GM21447 (cell line): ENCODE results near the gene ITGAV.

Source experiments
- ATAC-seq: cut with Tn5 transposase; IDR thresholded peaks from one replicate; pipeline ENCODE4 v1.9.1; 2021; ENCODE audit not compliant: unreplicated experiment

Gene ITGAV

DNA sequence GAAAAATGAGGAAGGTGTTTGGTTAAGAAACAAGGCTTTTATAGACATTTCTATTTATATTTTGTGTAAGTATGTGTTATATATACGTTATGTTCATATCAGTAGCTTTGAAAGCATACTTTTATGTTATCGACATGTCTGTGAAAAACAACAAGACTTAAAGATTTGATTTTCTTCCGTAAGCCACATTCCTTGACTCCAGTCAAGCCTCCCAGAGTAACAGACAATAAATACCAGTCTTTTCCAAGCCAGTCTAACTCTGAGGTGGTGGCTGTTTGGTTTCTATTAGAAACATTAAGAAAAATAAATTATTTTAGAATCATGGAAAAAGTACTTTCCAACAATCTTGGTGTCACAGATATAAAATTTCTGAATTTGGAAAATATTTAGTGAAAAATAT, 16.3 kb upstream of the ITGAV start:
- ATAC-seq, result no peak

DNA sequence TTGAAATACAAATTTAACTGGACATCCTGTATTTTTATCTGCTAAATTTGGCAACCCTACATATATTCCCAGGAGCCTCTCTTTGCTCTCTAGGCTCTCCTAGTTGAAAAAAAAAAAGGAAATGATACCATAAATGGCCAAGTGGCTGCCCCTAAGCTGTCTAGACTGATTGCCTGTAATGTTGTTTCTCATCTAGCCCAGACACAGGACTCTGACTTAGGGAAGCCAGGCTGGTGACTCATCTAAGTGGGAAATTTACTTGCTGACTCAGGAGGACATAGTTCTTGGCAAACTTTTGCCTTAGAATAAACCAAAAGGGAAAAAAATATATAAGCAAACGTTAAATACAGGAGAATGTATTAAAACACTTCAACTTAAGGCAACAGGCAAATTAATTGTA, 14.6 kb upstream of the ITGAV start:
- peak; percentile 78 for ATAC-seq

DNA sequence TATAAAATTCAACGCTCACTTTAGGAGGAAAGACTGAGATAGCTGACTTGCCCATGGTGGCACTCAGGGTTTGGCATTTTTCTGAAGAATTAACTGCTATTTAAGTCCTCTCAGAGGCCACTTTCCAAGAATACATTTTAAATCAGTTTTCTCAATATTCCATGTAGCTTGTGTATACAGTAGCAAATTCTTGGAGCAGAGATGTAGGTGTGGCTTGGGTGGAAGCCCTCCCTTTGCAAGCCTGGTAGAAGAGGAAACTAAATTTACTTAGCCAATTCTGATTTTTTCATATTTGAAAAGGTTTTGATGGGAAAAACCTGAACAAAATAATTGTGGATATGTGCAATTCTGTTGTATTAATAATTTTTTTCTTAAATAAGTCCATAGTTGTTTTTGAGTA, 14.0 kb upstream of the ITGAV start:
- ATAC-seq, result no peak

DNA sequence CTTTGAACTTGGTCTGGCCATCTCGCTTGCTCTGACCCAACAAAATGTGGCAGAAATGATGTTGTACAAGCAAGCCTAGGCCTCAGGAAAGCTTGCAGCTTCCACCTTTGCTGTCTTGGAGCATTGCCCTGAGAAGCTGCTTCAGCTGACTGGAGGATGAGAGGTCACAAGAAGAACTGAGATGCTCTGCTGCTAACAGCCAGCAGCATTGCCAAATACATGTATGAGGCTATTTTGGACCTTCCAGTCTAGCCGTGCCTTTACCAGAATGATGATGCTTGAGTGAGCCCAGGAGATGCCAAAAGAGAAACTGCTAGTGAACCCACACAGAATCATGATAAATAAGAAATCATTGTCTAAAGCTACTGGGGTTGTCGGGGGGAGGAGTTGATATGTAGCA, 13.2 kb upstream of the ITGAV start:
- ATAC-seq, result no peak

DNA sequence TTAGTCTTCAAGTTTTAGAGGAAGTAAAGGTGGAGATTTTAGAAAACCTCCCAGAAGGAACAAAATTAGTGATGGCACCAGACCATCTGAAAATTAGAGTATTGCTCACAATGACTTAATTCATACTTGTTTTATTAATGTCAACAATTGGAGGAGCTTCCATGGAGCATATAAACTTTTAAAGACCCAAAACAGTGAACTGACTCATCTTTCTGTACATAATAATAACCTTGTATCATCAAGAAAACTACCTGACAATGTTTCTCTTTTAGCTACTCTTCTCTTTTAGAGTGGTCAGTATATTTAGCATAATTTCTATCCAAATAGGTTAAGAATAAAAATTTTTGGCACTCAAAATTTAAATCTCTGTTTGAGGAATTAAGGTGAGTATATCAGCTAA, 7.2 kb upstream of the ITGAV start:
- no peak for ATAC-seq

DNA sequence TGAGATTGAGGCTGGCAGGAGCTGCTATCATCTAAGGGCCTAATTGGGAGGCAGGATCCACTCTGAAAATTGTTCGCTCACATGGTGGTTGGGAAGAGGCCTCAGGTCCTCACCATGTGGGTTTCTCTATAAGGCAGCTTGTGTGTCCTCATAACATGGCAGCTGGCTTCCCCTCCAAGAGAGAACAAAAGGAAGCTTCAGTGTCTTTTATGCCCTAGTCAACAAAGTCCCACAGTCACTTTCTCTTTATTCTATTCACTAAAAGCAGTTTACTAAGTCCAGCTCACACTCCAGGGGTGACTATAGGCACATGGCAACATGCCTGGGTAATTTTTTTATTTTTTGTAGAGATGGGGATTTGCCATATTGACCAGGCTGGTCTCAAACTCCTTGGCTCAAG, 5.8 kb upstream of the ITGAV start:
- ATAC-seq, result no peak

DNA sequence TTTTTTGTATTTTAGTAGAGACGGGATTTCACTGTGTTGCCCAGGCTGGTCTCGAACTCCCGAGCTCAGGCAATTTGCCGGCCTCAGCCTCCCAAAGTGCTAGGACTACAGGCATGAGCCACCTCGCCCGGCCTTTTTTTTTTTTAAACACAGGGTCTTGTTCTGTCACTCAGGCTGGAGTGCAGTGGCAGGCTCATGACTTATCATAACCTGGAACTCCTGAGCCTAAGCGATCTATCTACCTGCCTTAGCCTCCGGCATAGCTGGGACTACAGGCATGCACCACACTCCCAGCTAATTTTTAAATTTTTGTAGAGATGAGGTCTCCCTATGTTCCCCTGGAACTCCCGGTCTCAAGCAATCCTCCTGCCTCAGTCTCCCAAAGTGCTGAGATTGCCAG, 1.4 kb upstream of the ITGAV start:
- ATAC-seq, result no peak

DNA sequence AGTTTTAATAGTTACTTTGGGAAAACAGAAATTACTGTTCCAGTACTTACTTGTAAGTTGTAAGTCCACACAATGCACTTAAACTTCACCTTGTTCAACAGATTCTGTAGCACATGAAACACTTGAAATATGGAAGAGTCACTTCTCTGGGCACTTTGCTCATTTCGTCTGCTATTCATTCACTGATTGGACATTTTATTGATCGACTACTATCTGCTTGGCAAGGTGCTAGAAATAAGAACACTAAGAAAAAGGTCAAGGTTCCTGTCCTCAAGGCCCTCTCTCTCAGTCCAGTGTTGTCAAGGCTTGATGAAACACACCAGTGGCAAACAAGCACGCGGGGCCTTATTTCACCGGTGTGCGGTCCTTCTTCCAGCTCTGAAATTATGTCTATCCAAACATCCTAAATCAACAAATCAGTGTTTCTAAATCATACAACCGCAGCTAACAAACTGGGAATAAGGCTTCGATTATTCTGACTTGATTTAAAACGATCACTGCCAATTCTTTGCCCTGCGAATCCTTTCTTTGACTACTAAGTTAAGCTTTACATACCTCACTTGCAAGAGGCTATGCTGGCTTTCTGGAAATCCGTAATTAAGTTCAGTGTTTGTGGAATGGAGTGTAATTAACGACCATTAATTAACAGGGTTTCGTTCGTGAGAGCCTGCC, 780 bp upstream of the ITGAV start:
- no peak for ATAC-seq

DNA sequence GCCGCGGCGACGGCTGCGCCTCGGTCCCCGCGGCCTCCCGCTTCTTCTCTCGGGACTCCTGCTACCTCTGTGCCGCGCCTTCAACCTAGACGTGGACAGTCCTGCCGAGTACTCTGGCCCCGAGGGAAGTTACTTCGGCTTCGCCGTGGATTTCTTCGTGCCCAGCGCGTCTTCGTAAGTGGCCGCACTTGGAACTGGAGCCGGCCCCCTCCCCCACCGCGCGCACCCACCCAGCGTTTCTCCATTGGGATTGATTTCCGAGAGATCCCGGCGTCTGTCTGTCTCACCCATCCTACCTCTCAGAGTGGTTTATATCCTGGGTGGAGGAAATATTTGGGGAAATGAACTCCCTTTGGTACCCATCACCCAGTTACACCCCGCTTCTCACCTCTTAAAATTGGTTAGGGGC, 498 bp downstream of the ITGAV start:
- ATAC-seq, result peak; percentile 0

DNA sequence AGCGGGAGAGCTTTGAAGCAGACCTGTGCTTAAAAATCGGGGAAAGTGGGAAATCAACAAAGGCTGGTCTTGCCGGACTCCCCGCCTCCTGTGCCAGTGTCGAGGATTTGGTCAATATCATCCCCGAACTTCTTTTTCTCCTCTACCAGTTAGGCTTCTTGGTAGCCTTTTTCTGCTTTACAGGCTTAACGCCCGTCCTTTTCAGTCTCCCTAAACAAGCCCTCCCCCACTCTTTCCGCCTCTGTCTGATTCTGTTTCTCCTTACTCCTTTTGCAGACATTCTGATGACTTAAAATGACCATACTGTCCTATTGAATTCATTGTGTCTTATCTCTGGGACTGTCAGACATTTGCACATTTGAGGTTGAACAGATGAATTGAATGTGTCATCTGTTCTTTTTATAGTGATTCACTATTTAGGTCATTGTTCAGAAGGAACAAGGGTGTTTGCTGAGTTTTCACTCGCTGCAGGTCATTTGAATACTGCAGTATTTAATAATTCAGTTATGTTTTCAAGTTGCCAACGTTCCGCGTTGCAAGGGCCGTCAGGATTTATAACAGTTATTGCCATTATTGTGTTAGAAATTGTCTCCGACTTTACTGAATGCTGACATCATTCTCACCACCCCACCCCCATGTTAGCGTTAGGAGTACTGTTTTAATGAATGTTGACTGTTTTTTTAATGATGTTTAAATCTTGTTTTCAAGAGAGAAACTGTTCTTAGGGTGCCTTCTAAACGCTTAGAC, 1.1 kb downstream of the ITGAV start:
- ATAC-seq, result peak; percentile 28

DNA sequence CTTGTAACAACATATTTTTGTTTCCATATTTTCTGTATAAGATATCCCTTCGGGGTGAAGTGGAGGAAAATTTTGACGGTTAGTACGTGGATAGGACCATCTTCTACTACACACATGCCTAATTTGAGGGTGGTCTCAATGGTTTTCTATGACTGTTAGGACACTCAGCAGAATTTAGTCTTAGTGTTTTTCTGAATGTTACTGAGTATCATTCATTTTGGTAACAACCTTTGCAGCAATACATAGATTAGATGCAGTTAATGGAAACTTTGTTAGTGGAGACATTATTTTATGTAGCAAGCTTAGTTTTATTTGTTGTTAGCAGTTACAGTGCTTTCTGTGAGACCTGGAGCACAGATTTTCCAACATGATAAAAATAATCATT, 1.6 kb downstream of the ITGAV start:
- no peak for ATAC-seq

DNA sequence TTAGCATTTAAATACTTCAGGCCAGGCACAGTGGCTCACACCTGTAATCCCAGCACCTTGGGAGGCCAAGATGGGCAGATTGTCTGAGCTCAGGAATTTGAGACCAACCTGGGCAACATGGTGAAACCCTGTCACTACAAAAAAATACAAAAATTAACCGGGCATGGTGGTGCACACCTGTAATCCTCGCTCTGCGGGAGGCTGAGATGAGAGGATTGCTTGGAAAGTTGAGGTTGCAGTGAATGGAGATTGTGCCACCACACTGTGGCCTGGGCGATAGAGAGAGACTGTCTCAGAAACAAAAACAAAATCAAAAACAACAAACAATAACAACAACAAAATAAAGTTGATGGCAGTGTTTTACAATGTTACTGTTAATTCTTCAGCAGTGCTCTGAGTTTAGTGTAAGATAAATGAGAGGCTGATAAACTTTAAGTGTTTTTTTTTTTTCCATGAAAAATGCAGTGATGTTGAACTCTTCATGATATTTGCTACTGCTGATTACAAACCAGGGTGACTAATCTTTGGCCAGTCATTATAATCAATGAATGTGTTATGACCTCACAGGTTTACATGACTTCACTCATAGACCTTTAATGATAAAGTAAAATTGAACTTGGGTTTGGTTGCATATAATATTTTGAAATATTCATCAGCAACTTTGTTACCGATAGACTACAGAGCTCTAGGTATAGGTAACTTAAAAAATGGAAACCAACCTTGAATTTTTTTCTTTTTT, 2.5 kb downstream of the ITGAV start:
- ATAC-seq, result no peak

DNA sequence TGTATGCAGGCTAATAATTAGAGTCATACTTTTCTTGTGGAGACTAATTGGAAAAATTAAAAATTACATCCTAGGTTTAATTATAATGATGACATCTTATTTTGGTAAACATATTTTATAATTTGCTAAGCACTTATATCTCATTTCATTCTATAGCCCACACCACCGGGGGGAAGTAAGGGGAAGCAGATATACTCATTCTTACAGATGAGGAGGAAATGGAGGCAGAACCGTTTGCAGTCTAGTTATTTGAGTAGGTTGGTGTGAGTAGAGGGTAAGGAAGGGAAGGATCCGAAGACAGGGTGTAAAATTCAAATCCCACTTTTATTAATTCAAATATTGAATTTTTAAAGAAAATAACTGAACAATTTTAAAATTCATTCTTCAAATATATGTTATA, 3.7 kb downstream of the ITGAV start:
- ATAC-seq, result no peak

DNA sequence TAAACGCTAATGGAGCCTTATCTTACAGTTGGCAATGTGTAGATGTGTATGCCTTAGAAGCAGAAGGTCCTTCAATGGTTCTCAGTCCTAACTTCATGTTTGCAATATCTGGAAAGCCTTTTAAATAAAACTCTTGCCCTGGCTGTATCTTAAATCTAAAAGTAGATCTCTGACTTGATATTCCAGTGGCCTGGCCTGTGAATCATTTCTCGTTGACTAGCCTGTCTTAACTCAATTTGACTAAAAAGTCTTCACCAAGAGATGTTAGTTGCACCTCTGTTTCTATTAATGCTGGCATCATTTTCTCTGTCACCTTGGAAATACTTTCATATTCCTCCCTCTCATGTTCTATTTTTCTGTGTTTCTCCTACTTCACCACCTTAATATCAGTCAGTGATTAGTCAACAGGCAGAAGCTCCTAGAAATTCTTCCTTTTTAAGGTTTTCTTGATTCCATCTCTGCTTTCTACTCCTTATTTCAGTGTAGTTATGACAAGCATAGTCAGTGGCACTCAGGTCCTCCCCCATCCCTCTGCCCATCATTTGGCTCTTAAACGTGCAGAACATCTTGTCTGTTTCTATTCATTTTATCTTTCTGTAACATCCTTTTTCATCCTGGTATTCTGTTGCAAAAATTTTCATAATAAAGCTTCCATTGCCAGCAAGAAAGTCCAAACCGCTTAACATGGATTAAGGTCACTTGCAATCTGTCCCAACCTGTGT, 4.3 kb downstream of the ITGAV start:
- ATAC-seq, result no peak

DNA sequence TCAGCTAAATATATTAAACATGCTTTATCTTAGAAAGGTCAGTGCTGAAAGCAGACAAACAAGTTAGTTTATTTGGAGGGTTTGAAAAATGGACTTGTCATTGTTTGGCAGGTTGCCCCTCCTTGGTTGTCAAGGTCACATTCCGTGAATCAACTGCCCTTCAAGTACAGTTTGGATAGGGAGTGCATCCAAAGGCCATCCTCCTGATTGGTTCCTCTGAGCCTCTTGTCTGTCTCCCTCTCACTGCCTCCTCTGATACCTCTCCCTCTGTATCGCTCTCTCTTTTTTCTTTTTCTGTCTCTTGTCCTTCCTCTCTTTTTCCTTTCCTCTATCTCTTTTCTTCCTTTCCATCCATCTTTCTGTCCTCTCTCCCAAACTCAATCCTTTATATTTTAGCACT, 5.4 kb downstream of the ITGAV start:
- no peak for ATAC-seq

DNA sequence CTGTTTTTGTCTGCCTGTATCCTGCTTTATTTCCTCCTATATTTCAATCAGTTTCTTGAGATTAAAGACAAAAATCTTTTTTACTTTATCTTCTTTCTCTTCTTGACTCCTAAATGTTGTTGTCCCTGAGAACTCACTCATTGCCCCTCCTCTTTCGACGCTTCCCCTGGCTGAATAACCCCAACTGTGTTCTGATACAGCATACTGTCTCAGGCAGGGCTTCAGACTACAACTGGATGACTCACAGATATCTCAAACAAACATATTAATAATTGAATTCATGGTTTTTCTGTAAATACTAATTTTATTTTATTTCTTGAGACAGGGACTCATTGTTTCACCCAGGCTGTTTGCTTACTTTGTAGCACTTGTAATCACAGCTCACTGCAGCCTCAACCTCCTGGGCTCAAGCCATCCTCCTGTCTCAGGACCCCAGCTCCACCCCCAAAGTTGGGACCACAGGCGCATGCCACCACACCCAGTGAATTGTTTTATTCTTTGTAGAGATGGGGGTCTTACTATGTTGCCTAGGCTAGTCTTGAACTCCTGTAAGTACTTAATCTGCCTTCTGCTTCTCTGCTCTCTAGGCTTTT, 9.4 kb downstream of the ITGAV start:
- ATAC-seq, result no peak

DNA sequence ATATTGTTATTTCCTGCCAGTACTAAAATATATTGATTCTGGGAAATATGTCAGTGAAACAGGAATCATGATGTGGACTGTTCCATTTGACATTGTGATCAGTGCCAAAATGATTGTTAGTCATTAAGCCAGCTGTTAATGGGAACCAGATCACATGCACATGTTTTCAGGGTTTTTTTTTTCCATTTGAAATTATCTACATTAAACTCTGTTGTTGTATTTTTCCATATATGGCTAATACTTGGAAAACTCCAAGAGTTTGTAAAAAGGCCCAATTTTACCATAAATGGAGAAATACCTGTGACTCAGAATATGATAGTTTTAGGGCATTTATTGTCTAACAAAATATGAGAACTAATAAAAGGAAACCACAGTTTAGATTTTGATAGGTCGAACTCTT, 13.4 kb downstream of the ITGAV start:
- ATAC-seq, result no peak

DNA sequence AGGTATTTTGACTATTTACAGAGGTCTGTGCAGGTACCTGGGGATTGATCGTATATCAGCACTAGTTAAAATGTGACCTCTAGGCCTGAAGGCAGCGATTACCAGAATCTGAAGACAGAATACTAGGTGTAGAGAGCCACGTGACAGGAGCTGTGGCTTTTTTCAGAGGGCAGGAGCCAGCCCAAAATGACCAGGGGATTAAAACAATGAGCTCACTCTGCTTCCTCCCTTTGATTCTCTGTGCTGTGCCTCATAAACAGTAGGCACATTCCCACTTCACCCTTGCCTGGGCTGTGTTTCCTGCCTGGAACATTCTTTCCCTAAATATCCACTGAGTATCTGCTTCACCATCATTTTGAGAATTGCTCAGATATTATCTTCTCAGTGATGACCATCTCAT, 15.2 kb downstream of the ITGAV start:
- ATAC-seq, result no peak

DNA sequence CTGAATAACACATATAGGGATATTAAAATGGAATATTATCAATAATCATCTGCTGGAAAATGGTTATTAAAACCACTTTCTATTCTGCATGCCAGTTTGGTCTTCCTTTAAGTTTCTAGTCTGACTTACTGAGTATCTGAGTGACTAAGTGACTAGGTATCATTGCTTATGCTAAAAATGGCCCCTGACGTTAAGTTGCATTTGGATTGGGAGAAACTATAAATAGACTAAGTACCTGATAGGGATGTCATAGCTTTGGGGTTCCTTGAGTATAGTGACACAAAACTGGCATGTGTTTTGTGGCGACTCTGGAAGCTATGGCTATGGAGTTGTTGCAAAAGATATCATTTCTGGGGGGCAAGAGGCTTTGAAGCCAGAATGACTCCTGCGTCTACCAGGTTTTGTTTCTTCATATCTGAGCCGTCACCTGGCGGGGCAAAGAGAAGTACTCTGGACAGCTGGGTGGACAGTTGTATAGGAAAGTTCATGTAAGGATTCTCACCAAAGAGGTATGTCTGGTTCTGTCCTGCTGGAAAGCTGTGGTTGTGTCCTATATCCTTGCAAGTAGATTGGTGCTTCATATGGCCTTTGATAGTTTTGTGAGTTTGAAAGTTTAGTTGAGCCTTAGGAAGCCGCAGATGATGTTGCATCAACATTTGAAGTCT, 17.9 kb downstream of the ITGAV start:
- ATAC-seq, result no peak

DNA sequence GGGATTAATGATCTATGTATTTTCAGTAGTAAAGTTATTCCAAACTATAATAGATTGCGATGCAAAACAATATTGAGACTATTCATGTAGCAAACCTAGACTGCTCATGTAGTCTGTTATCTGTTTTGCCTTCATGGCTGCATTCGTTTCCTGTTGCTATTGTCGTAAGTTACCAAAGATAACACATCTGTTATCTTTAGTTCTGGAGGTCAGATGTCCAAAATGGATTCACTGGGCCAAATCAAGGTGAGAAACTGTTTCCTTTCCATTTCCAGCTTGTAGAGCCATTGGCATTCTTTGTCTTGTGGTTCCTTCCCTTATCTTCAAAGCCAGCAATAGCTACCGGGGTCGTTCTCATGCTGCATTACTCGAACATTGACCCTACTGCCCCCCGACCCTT, 20.9 kb downstream of the ITGAV start:
- no peak for ATAC-seq

DNA sequence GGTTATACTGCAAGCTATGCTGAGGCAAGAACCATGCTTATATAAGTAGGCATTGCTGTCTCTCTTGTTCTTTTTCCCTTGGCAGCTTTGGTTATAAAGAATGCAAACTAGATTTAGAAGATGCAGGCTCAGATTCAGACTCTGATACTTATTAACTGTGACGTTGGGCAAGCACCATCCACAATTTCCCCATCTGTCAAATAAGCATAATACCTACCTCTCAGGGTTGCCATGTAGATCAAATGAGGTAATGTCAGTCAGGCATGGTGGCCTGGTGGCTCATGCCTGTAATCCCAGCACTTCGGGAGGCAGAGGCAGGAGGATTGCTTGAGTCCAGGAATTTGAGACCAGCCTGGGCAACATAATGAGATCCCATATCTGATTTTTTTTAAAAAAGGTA, 21.7 kb downstream of the ITGAV start:
- no peak for ATAC-seq
